Smooth muscle cell (in vitro differentiated cells): Measurements from ENCODE around the gene MOB2. TPM values are rescaled to one million over a fixed set of nuclear protein-coding genes. Genes with fewer than 3 reads are reported as not detected.

Experiments used
- DNase-seq: peaks from one replicate; lab custom pipeline; 2025; ENCODE audit not compliant: unreplicated experiment; lab: John Stamatoyannopoulos, UW
- H2AFZ ChIP-seq: fragments of 200-600 bp; sonication (generic); 2 replicates; pipeline ENCODE4 v1.6.0; 2016; ENCODE audit warnings: antibody characterized with exemption, low read depth, mild to moderate bottlenecking
- H3F3A ChIP-seq: fragments of 200-600 bp; sonication (generic); 2 replicates; pipeline ENCODE4 v1.6.0; 2017; ENCODE audit warnings: antibody characterized with exemption, low read depth
- H3K27ac ChIP-seq: fragments of 200-600 bp; sonication (generic); 2 replicates; pipeline ENCODE4 v1.5.1; 2016; ENCODE audit warnings: low read depth, mild to moderate bottlenecking
- H3K27me3 ChIP-seq: fragments of 200-600 bp; sonication (generic); 2 replicates; pipeline ENCODE4 v1.6.1; 2016; ENCODE audit warnings: low read depth, mild to moderate bottlenecking
- H3K36me3 ChIP-seq: fragments of 200-600 bp; sonication (generic); 2 replicates; pipeline ENCODE4 v1.5.1; 2016; ENCODE audit warnings: low read depth
- H3K4me1 ChIP-seq: fragments of 200-600 bp; sonication (generic); 2 replicates; pipeline ENCODE4 v1.5.1; 2016; ENCODE audit warnings: low read depth
- H3K4me2 ChIP-seq: fragments of 200-600 bp; sonication (generic); 2 replicates; pipeline ENCODE4 v1.6.0; 2016; ENCODE audit warnings: mild to moderate bottlenecking
- H3K4me3 ChIP-seq: fragments of 200-600 bp; sonication (generic); 2 replicates; pipeline ENCODE4 v1.5.1; 2016; ENCODE audit warnings: mild to moderate bottlenecking
- H3K79me2 ChIP-seq: fragments of 200-600 bp; sonication (generic); 2 replicates; pipeline ENCODE4 v1.6.0; 2016; ENCODE audit warnings: low read depth, mild to moderate bottlenecking
- H3K9ac ChIP-seq: fragments of 200-600 bp; sonication (generic); 2 replicates; pipeline ENCODE4 v1.6.0; 2016; ENCODE audit warnings: low read depth
- H3K9me3 ChIP-seq: fragments of 200-600 bp; sonication (generic); replicated peaks from 2 replicates; pipeline ENCODE4 v1.5.1; 2016; ENCODE audit warnings: low read depth
- H4K20me1 ChIP-seq: fragments of 200-600 bp; sonication (generic); 2 replicates; pipeline ENCODE4 v1.6.0; 2016; ENCODE audit warnings: low read depth
- CTCF ChIP-seq: fragments of 200-600 bp; sonication (generic); IDR thresholded peaks from 2 replicates; pipeline ENCODE4 v1.5.1; 2017; ENCODE audit warnings: borderline replicate concordance, mild to moderate bottlenecking, antibody characterized with exemption; ENCODE audit not compliant: insufficient read depth, poor library complexity, severe bottlenecking
- WGBS: methylation state at CpG from one replicate; pipeline ENCODE4 v1.1.7; 2016; ENCODE audit warnings: low lambda C conversion rate; 5-methylcytosine and 5-hydroxymethylcytosine counted together
- polyA plus RNA-seq: library from polyadenylated mRNA; unstranded; fragments of >200 nt; fragmentation: Nextera tagmentation; extraction: Ambion mirVana; gene quantifications from 2 replicates; pipeline ENCODE4 v1.2.1, GENCODE V29; 2016
- total RNA-seq: library from RNA; depleted of rRNA; stranded (reverse); fragments of >200 nt; gene quantifications from 2 replicates; pipeline ENCODE4 v1.2.3, GENCODE V29; 2014

The MOB2 gene
- total and polyA plus RNA-seq, 2 experiments from 2014 or later = 2.5 to 24.0 TPM

- H3K9ac ChIP-seq = no peak overlapping the region
- no peaks in the 10 kb centered on the region for H3F3A ChIP-seq
- no peak overlapping the region for H3K4me2 ChIP-seq
- peaks cover 27% of the 10 kb centered on the region for H3K79me2 ChIP-seq
- no peaks in the 10 kb centered on the region for H3K4me1 ChIP-seq
- no peak overlapping the region for H2AFZ ChIP-seq
- H3K4me3 ChIP-seq = no peak overlapping the region
- no peak for DNase-seq
- WGBS = 95% methylated on average over 15 of the region's 15 CpGs
- H3K36me3 ChIP-seq = no peaks in the 10 kb centered on the region
- H3K27me3 ChIP-seq = no peaks in the 10 kb centered on the region
- H4K20me1 ChIP-seq = peaks cover 100% of the 10 kb centered on the region
- no peak overlapping the region for H3K27ac ChIP-seq
- no peak for TF ChIP-seq CTCF
- no peaks in the 10 kb centered on the region for H3K9me3 ChIP-seq
These were observed 40.2 kb upstream of the MOB2 start for GRCh38 chr11:1526785-1527184.

GRCh38 chr11:1523779-1524178, 37.2 kb upstream of the MOB2 start:
- no peak for DNase-seq
- H2AFZ ChIP-seq = no peak overlapping the region
- peaks cover 100% of the 10 kb centered on the region for H4K20me1 ChIP-seq
- H3K9ac ChIP-seq = no peak overlapping the region
- H3F3A ChIP-seq = no peaks in the 10 kb centered on the region
- TF ChIP-seq CTCF = no peak
- H3K4me2 ChIP-seq = no peak overlapping the region
- no peaks in the 10 kb centered on the region for H3K4me1 ChIP-seq
- no peak overlapping the region for H3K27ac ChIP-seq
- 97% methylated on average over 4 of the region's 4 CpGs for WGBS
- no peaks in the 10 kb centered on the region for H3K27me3 ChIP-seq
- H3K79me2 ChIP-seq = peaks cover 21% of the 10 kb centered on the region
- H3K4me3 ChIP-seq = no peak overlapping the region
- no peaks in the 10 kb centered on the region for H3K9me3 ChIP-seq
- no peaks in the 10 kb centered on the region for H3K36me3 ChIP-seq

GRCh38 chr11:1523077-1523476, 36.5 kb upstream of the MOB2 start:
- Histone ChIP-seq H2AFZ (no peak overlapping the region), H3K36me3 (no peaks in the 10 kb centered on the region), H3K27ac (no peak overlapping the region), H4K20me1 (peaks cover 100% of the 10 kb centered on the region), H3K4me3 (no peak overlapping the region), H3K79me2 (peaks cover 19% of the 10 kb centered on the region), H3F3A (no peaks in the 10 kb centered on the region), H3K9me3 (no peaks in the 10 kb centered on the region), H3K4me1 (no peaks in the 10 kb centered on the region), H3K27me3 (no peaks in the 10 kb centered on the region), H3K9ac (no peak overlapping the region), H3K4me2 (no peak overlapping the region)
- no peak for TF ChIP-seq CTCF
- no peak for DNase-seq
- WGBS = 93% methylated on average over 6 of the region's 6 CpGs

- TF ChIP-seq CTCF = no peak
- no peaks in the 10 kb centered on the region for H3K9me3 ChIP-seq
- H3F3A ChIP-seq = no peaks in the 10 kb centered on the region
- no peak overlapping the region for H2AFZ ChIP-seq
- H3K9ac ChIP-seq = no peak overlapping the region
- H3K27ac ChIP-seq = no peak overlapping the region
- peaks cover 13% of the 10 kb centered on the region for H3K79me2 ChIP-seq
- H3K27me3 ChIP-seq = no peaks in the 10 kb centered on the region
- no peak overlapping the region for H3K4me3 ChIP-seq
- H3K4me2 ChIP-seq = no peak overlapping the region
- WGBS = 95% methylated on average over 8 of the region's 8 CpGs
- no peak for DNase-seq
- H4K20me1 ChIP-seq = peaks cover 100% of the 10 kb centered on the region
- no peaks in the 10 kb centered on the region for H3K4me1 ChIP-seq
- no peaks in the 10 kb centered on the region for H3K36me3 ChIP-seq
These were observed 35.5 kb upstream of the MOB2 start for GRCh38 chr11:1522081-1522424.
